ENCODE measurements around the gene KRTAP13-3. TPM values are rescaled to one million over a fixed set of nuclear protein-coding genes. Genes with fewer than 3 reads are reported as not detected.

Gene KRTAP13-3
- polyA plus RNA-seq, 4 donors, result not detected

Other genes starting within 250 kb of the KRTAP13-3 start
- gene CLDN8, start 209.8 kb downstream of the KRTAP13-3 start, polyA plus RNA-seq (ENCODE audit: insufficient read length in 4 of 4), result 10 to 100 TPM in 3 of 4 donors, 1 to 10 TPM in 1; 1.1 to 81.3 (median 59.7) TPM
- not detected for gene KRTAP24-1, start 143.0 kb downstream of the KRTAP13-3 start, polyA plus RNA-seq (ENCODE audit: insufficient read length in 4 of 4)
- gene KRTAP25-1, start 136.4 kb downstream of the KRTAP13-3 start, polyA plus RNA-seq (ENCODE audit: insufficient read length in 4 of 4), result not detected
- gene KRTAP26-1, start 105.6 kb downstream of the KRTAP13-3 start, polyA plus RNA-seq (ENCODE audit: insufficient read length in 4 of 4), result not detected
- not detected for gene KRTAP27-1, start 88.2 kb downstream of the KRTAP13-3 start, polyA plus RNA-seq (ENCODE audit: insufficient read length in 4 of 4)
- gene KRTAP23-1, start 77.3 kb downstream of the KRTAP13-3 start, polyA plus RNA-seq (ENCODE audit: insufficient read length in 4 of 4), result not detected
- not detected for gene KRTAP13-2, start 53.7 kb downstream of the KRTAP13-3 start, polyA plus RNA-seq (ENCODE audit: insufficient read length in 4 of 4)
- gene KRTAP13-1, start 29.9 kb downstream of the KRTAP13-3 start, polyA plus RNA-seq (ENCODE audit: insufficient read length in 4 of 4), result not detected
- gene KRTAP13-4, start 4.3 kb upstream of the KRTAP13-3 start, polyA plus RNA-seq (ENCODE audit: insufficient read length in 4 of 4), result not detected
- not detected for gene KRTAP15-1, start 14.3 kb upstream of the KRTAP13-3 start, polyA plus RNA-seq (ENCODE audit: insufficient read length in 4 of 4)
- gene KRTAP19-1, start 54.4 kb upstream of the KRTAP13-3 start, polyA plus RNA-seq (ENCODE audit: insufficient read length in 4 of 4), result not detected
- not detected for gene KRTAP19-2, start 61.5 kb upstream of the KRTAP13-3 start, polyA plus RNA-seq (ENCODE audit: insufficient read length in 4 of 4)
- not detected for gene KRTAP19-3, start 66.1 kb upstream of the KRTAP13-3 start, polyA plus RNA-seq (ENCODE audit: insufficient read length in 4 of 4)
- not detected for gene KRTAP19-4, start 71.2 kb upstream of the KRTAP13-3 start, polyA plus RNA-seq (ENCODE audit: insufficient read length in 4 of 4)
- gene KRTAP19-5, start 76.2 kb upstream of the KRTAP13-3 start, polyA plus RNA-seq (ENCODE audit: insufficient read length in 4 of 4), result not detected
- not detected for gene KRTAP19-6, start 115.9 kb upstream of the KRTAP13-3 start, polyA plus RNA-seq (ENCODE audit: insufficient read length in 4 of 4)
- not detected for gene KRTAP19-7, start 135.4 kb upstream of the KRTAP13-3 start, polyA plus RNA-seq (ENCODE audit: insufficient read length in 4 of 4)
- not detected for gene KRTAP22-2, start 164.5 kb upstream of the KRTAP13-3 start, polyA plus RNA-seq (ENCODE audit: insufficient read length in 4 of 4)
- gene KRTAP6-3, start 166.5 kb upstream of the KRTAP13-3 start, polyA plus RNA-seq (ENCODE audit: insufficient read length in 4 of 4), result not detected
- gene KRTAP6-2, start 173.0 kb upstream of the KRTAP13-3 start, polyA plus RNA-seq (ENCODE audit: insufficient read length in 4 of 4), result not detected
- gene KRTAP22-1, start 175.2 kb upstream of the KRTAP13-3 start, polyA plus RNA-seq (ENCODE audit: insufficient read length in 4 of 4), result not detected
- gene KRTAP6-1, start 188.0 kb upstream of the KRTAP13-3 start, polyA plus RNA-seq (ENCODE audit: insufficient read length in 4 of 4), result not detected
- not detected for gene KRTAP20-1, start 190.5 kb upstream of the KRTAP13-3 start, polyA plus RNA-seq (ENCODE audit: insufficient read length in 4 of 4)
- gene KRTAP20-4, start 194.7 kb upstream of the KRTAP13-3 start, polyA plus RNA-seq (ENCODE audit: insufficient read length in 4 of 4), result not detected
- gene KRTAP20-2, start 209.3 kb upstream of the KRTAP13-3 start, polyA plus RNA-seq (ENCODE audit: insufficient read length in 4 of 4), result not detected
- not detected for gene KRTAP20-3, start 216.9 kb upstream of the KRTAP13-3 start, polyA plus RNA-seq (ENCODE audit: insufficient read length in 4 of 4)